H1 (cell line): ENCODE measurements around the gene SNRNP200. TPM values are rescaled to one million over a fixed set of nuclear protein-coding genes. Genes with fewer than 3 reads are reported as not detected.

Source experiments
- SIX5 ChIP-seq: IDR thresholded peaks from 2 replicates; pipeline ENCODE4 v1.6.1; 2011; ENCODE audit warnings: mild to moderate bottlenecking, low read depth, low read length
- TCF12 ChIP-seq: IDR thresholded peaks from 2 replicates; pipeline ENCODE4 v1.6.1; 2011; ENCODE audit warnings: low read depth, mild to moderate bottlenecking, low read length
- polyA plus RNA-seq, 7 experiments: library from polyadenylated mRNA; depleted of rRNA in 3 of 7; stranded (reverse) in 5 of 7; unstranded in 2 of 7; fragments of >200 nt in 5 of 7; fragments of 200-250 nt in 2 of 7; gene quantifications; 1 replicate in 5 of 7; 2 replicates in 1 of 7; 4 replicates in 1 of 7; pipeline versions ENCODE4 v1.2.1 to v1.2.3, GENCODE V29; 2011 to 2013; ENCODE audit warnings: missing spikeins in 2 of 7, mixed read lengths in 2 of 7
- total RNA-seq: library from RNA; stranded (reverse); fragmentation: NEBNext Ultra II Directional; extraction: Animal tissue kit (Norgen Biotek cat#: 25700); gene quantifications from 2 replicates; pipeline ENCODE4 v1.2.1, GENCODE V29; 2021

Gene SNRNP200
- total and polyA plus RNA-seq, 2 of the 8 experiments (the other 6 are each of a cell fraction or from before 2014, with no cell fraction given), result 190 to 289 TPM

DNA sequence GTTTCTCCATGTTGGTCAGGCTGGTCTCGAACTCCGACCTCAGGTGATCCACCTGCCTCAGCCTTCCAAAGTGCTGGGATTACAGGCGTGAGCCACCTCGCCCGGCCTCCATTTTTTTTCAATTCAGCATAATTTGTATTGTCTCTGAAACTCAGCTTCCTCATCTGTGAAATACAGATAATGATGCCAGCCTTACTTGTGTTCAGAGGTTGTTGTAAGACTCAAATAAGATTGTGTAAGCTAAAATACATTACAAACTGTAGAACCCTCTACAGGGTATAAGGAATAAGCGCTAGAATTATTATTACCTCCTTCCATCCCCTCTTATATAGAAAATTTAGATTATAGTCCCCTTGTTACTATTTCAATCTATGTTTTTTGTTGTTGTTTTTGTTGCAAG, 71.9 kb downstream of the SNRNP200 start (continued):
- TF ChIP-seq SIX5 (no peak), TCF12 (no peak)
